ENCODE measurements around the gene UHRF1. TPM values are rescaled to one million over a fixed set of nuclear protein-coding genes. Genes with fewer than 3 reads are reported as not detected.

UHRF1 gene
- total RNA-seq, 2 donors from 2014 or later: 52.1 to 129 TPM

DNA sequence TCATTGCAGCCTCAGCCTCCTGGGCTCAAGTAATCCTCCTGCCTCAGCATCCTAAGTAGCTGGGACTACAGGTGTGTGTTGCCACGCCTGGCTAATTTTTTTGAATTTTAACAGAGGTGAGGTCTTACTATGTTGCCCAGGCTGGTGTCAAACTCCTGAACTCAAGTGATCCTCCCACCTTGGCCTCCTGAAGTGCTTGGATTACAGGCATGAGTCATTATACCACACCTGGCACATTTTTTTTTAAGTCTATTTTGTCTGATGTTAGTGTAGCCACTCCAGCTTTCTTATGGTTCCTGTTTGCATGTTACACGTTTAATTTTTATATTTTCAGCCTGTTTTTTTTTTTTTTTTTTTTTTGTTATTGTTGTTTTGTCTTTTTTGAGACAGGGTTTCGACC, 84.4 kb downstream of the UHRF1 start:
- no peaks in the 10 kb centered on the region for H3K4me1 Mint-ChIP-seq
- no peaks in the 10 kb centered on the region for H3K27me3 Mint-ChIP-seq
- H3K36me3 Mint-ChIP-seq (ENCODE audit: low read depth): peaks cover 44% of the 10 kb centered on the region
- no peaks in the 10 kb centered on the region for H3K9me3 Mint-ChIP-seq
- no peak overlapping the region for H3K27ac Mint-ChIP-seq
- ATAC-seq (replicated peaks): no peak
- no peak overlapping the region for H3K4me3 Mint-ChIP-seq

DNA sequence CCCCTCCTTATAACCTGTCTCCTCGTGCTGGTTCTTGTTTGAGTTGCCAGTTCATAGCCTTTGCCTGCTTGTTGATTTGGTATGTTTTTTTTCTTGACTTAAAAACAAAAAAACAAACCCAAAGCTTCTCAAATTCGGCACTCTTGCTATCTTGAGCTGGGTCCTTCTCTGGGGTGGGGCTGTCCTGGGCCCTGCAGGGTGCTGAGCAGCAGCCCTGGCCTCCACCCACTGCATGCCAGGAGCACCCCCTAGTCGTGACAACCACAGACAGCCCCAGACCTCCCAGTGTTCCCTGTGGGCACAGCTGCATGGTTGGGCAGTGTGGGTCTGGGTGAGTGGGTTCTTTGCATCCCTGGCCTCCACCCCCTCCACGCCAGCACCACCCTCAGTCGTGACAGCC, 87.4 kb downstream of the UHRF1 start:
- no peaks in the 10 kb centered on the region for H3K9me3 Mint-ChIP-seq
- H3K27ac Mint-ChIP-seq: no peak overlapping the region
- no peak for ATAC-seq (replicated peaks)
- H3K36me3 Mint-ChIP-seq (ENCODE audit: low read depth): peaks cover 42% of the 10 kb centered on the region
- no peak overlapping the region for H3K4me3 Mint-ChIP-seq
- H3K27me3 Mint-ChIP-seq: no peaks in the 10 kb centered on the region
- H3K4me1 Mint-ChIP-seq: peaks cover 14% of the 10 kb centered on the region

DNA sequence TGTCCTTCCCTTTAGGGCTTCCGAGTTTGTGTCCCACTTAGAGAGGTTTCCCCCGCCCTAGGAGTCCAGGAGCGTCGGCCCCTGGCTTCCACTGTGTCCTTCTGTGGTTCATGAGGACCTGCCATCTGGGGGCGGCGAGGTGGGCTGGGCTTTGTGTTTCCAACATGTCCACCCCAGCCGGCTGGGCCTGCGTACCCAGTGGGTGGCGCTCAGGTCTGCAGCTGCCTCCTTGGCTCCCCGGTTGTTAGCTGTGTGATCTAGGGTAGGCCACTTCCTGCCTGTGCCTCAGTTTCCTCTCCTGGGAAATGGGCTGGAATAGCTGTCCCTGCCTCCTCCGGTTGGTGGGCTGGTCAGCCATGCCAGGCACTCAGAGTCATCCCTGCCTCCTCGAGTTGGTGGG, 88.0 kb downstream of the UHRF1 start:
- no peak overlapping the region for H3K27ac Mint-ChIP-seq
- no peak for ATAC-seq (replicated peaks)
- H3K4me3 Mint-ChIP-seq: no peak overlapping the region
- H3K27me3 Mint-ChIP-seq: no peaks in the 10 kb centered on the region
- peaks cover 16% of the 10 kb centered on the region for H3K4me1 Mint-ChIP-seq
- no peaks in the 10 kb centered on the region for H3K9me3 Mint-ChIP-seq
- H3K36me3 Mint-ChIP-seq (ENCODE audit: low read depth): peaks cover 42% of the 10 kb centered on the region

DNA sequence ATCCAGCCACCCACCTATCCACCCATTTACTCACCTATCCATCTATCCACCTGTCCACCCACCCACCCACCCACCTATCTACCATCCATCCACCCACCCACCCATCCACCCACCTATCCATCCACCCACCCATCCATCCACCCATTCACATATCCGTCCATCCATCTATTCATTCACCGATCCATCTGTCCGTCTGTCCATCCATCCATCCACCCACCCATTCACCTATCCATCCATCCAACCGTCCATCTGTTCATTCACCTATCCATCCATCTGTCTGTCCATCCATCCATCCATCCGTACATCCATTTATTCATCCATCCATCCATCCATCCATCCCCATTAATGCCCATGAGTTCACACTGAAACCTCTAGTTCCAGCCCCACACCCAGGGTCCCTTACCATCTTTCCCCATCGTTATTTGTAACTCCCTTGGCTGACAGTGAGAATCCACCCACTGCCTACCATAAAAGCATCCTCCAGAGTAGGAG, 90.9 kb downstream of the UHRF1 start:
- H3K4me3 Mint-ChIP-seq: no peak overlapping the region
- no peaks in the 10 kb centered on the region for H3K27me3 Mint-ChIP-seq
- no peak overlapping the region for H3K27ac Mint-ChIP-seq
- H3K36me3 Mint-ChIP-seq (ENCODE audit: low read depth): peaks cover 30% of the 10 kb centered on the region
- no peaks in the 10 kb centered on the region for H3K9me3 Mint-ChIP-seq
- H3K4me1 Mint-ChIP-seq: peaks cover 24% of the 10 kb centered on the region
- no peak for ATAC-seq (replicated peaks)

DNA sequence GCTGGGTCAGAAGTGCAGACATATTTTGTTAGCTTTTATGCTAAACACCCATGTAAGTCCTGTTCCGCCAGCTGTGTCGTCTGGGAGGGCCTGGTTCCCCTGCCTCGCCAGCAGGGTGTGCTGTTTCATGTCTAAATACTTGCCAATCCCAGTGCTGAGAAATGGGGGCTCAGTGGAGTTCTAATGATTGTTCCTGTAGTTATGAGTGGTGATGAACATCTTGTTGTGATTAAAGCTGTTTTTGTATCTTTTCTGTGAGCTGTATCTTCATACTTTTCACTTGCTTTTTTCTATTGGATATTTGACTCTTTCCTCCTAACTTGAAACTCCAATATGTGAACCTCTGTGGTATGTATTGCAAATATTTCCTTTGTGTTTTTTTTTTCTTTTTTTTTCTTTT, 92.3 kb downstream of the UHRF1 start:
- H3K27me3 Mint-ChIP-seq: no peaks in the 10 kb centered on the region
- H3K36me3 Mint-ChIP-seq (ENCODE audit: low read depth): peaks cover 20% of the 10 kb centered on the region
- no peak overlapping the region for H3K27ac Mint-ChIP-seq
- no peaks in the 10 kb centered on the region for H3K9me3 Mint-ChIP-seq
- H3K4me1 Mint-ChIP-seq: peaks cover 24% of the 10 kb centered on the region
- H3K4me3 Mint-ChIP-seq: no peak overlapping the region
- ATAC-seq (replicated peaks): peak; percentile 38

DNA sequence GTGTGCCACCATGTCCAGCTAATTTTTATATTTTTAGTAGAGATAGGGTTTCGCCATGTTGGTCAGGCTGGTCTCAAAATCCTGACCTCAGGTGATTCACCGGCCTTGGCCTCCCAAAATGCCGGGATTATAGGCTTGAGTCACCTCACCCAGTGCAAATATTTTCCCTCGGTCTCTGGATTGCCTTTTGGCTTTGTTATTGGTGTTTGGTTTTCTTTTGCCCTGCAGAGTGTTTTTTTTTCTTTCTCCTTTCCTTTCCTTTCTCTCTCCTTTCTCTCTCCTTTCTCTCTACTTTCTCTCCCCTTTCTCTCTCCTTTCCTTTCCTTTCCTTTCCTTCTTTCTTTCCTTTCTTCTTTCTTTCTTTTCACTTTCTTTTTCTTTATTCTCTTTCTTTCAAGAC, 92.8 kb downstream of the UHRF1 start:
- ATAC-seq (replicated peaks): no peak
- peaks cover 18% of the 10 kb centered on the region for H3K36me3 Mint-ChIP-seq (ENCODE audit: low read depth)

DNA sequence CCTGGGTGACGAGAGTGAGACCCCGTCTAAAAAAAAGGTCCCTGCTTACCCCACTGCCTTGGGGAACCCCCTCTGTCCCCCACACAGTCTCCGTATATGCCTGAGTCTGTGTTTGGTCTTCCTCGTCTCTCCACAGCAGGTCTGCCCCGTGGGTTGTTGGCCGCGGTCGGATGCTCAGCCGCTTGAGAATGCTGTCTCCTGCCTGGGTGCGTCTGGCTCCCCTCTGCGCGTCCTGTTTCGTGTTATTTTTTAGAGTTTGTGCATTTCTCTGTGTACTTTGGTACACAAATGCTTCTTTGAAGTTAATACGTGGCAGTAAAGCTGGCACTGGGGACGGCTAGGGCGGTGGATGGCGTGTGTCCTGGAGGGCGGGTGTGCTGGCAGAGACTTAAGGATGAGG, 94.5 kb downstream of the UHRF1 start:
- H3K27ac Mint-ChIP-seq: no peak overlapping the region
- H3K9me3 Mint-ChIP-seq: no peaks in the 10 kb centered on the region
- H3K4me1 Mint-ChIP-seq: peaks cover 24% of the 10 kb centered on the region
- no peaks in the 10 kb centered on the region for H3K27me3 Mint-ChIP-seq
- H3K36me3 Mint-ChIP-seq (ENCODE audit: low read depth): peaks cover 23% of the 10 kb centered on the region
- no peak for ATAC-seq (replicated peaks)
- no peak overlapping the region for H3K4me3 Mint-ChIP-seq

More for the DNA sequence above, 92.8 kb downstream of the UHRF1 start:
- H3K27me3 Mint-ChIP-seq: no peaks in the 10 kb centered on the region
- H3K4me1 Mint-ChIP-seq: peaks cover 24% of the 10 kb centered on the region
- H3K27ac Mint-ChIP-seq: no peak overlapping the region
- no peaks in the 10 kb centered on the region for H3K9me3 Mint-ChIP-seq
- H3K4me3 Mint-ChIP-seq: no peak overlapping the region

DNA sequence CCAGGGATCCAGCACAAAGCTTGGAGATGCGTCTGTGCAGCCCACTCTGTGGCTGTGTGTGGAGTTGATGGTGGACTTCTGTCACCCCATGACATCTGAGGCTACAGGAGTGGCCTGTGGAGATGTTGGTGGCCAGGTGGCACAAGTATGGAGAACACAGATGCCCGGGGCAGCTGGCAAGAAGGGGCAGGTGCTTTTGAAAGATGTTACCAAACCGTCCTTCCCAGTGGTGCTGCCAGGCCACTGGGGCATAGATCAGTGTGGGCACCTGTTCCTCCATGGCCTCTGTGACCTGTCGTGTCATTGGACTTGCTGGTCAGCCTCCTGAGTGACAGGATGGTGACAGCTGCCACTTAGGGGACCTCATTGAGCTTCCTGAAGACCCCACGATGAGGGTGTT, 95.8 kb downstream of the UHRF1 start:
- Mint-ChIP-seq H3K27ac (no peak overlapping the region), H3K27me3 (no peaks in the 10 kb centered on the region), H3K4me3 (no peak overlapping the region), H3K9me3 (no peaks in the 10 kb centered on the region), H3K36me3 (ENCODE audit: low read depth) (peaks cover 23% of the 10 kb centered on the region), H3K4me1 (peaks cover 23% of the 10 kb centered on the region)
- no peak for ATAC-seq (replicated peaks)

DNA sequence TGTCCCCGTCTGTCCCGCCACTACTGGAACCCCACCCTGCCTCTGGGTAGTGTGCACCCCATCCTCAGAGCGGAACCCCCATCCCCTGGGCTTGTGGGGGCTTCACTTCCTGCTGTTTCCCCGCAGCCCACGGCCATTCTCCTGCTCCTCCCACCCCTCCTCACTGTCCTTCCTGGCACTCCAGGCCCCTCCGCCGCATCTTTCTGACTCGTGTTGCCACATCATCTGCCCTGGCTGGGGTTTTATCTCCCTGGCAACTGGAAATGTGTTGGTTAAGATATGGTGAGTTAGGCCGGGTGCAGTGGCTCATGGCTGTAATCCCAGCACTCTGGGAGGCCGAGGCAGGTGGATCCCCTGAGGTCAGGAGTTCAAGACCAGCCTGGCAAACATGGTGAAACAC, 96.9 kb downstream of the UHRF1 start:
- H3K4me1 Mint-ChIP-seq: peaks cover 15% of the 10 kb centered on the region
- no peaks in the 10 kb centered on the region for H3K27me3 Mint-ChIP-seq
- no peaks in the 10 kb centered on the region for H3K9me3 Mint-ChIP-seq
- peaks cover 25% of the 10 kb centered on the region for H3K36me3 Mint-ChIP-seq (ENCODE audit: low read depth)
- no peak overlapping the region for H3K27ac Mint-ChIP-seq
- no peak overlapping the region for H3K4me3 Mint-ChIP-seq
- ATAC-seq (replicated peaks): no peak

DNA sequence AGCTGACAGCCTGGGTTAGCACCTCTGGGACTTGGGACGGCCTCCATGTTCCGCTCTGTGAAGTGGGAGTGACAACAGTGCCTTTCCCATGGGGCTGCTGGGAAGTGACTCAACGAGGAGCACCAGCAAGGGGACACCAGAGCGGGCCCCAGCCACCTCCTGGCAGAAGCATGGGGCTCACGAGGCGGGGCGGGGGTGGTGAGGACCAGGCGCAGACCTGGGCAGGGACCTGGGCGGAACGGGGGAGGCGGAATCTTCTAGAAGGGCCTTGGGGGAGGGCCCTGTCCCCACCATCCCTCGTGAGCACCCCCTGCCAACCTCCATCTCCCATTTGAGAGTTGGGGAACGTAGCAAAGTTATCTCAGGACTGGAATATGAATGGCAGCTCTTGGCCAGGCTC, 97.5 kb downstream of the UHRF1 start:
- Mint-ChIP-seq H3K4me1 (peaks cover 10% of the 10 kb centered on the region), H3K27ac (no peak overlapping the region), H3K4me3 (no peak overlapping the region), H3K36me3 (ENCODE audit: low read depth) (peaks cover 25% of the 10 kb centered on the region), H3K9me3 (no peaks in the 10 kb centered on the region), H3K27me3 (no peaks in the 10 kb centered on the region)
- no peak for ATAC-seq (replicated peaks)

Other genes starting within 250 kb of the UHRF1 start
- 10 to 100 TPM; 47.8 to 79.0 TPM for gene MYDGF, start 239.2 kb upstream of the UHRF1 start, total RNA-seq
- gene DPP9, start 185.7 kb upstream of the UHRF1 start, total RNA-seq: 10 to 100 TPM; 52.3 to 90.9 TPM
- 10 to 100 TPM in 1 of 2 donors, 1 to 10 TPM in 1; 7.1 to 15.4 TPM for gene FEM1A, start 117.8 kb upstream of the UHRF1 start, total RNA-seq
- gene TICAM1, start 77.8 kb upstream of the UHRF1 start, total RNA-seq: 10 to 100 TPM; 27.6 to 36.1 TPM
- gene PLIN3, start 41.8 kb upstream of the UHRF1 start, total RNA-seq: 10 to 100 TPM; 46.4 to 56.7 TPM
- gene ARRDC5, start 6.6 kb upstream of the UHRF1 start, total RNA-seq: under 1 TPM; 0.16 to 0.19 TPM
- gene KDM4B, start 59.6 kb downstream of the UHRF1 start, total RNA-seq: 10 to 100 TPM; 33.8 to 83.5 TPM